GM13977 (cell line): ENCODE results near the gene ATOX1.
A peak's percentile ranks its signal among the peaks of the same experiment; 100 is the strongest.

Experiments used
- DNase-seq: peaks from one replicate; pipeline ENCODE4 v3.0.0; 2012; ENCODE audit warnings: low spot score
- in situ Hi-C: fragments of 300-500 bp; cut with MboI; formaldehyde crosslinking; loops from one replicate; pipeline ENCODE4 v1.12.0; 2022; ENCODE audit warnings: low sequenced_read_pairs, low pct_unique_long_range_greater_than_20kb, mixed read lengths, inconsistent platforms; ENCODE audit not compliant: unreplicated experiment
- TF ChIP-seq, protein P1 (sequence below): IDR thresholded peaks from 2 replicates; pipeline ENCODE4 v1.5.1; 2012; ENCODE audit warnings: mild to moderate bottlenecking, control low read depth; ENCODE audit not compliant: insufficient read depth; ENCODE audit errors: extremely low read depth, missing control alignments

The ATOX1 gene

DNA sequence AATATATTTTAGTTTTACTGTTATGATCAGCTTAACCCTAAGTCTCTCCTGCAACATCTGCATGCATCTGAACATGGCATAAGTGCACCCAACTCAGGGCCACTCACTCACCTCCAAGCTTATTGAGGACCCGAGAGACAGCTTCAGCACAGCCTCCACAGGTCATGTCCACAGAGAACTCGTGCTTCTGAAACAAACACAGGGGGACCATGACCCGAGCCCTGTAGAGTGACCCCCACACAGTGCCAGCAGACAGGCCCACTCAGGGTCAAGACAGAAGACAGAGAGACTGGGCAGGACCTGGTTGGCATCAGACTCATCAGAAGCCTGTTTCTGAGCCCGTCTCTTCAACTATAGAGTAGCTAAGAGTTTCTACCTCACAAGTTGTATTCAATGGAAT lies 6.8 kb downstream of the ATOX1 start:
- in situ Hi-C loops = no loop called here
- no peak for DNase-seq

DNA sequence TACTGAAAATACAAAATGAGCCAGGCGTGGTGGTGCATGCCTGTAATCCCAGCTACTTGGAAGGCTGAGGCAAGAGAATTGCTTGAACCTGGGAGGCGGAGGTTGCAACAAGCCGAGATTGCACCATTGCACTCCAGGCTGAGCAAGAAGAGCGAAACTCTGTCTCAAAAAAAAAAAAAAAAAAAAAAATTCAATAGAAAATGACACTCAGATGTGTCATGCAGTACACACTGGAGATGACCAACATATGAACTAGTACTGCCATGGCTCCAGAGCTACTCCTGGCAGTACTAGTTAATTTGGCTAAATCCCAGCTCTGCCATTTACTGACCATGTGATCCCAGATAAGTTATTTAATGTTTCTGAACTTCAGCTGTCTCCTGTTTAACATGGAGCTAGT lies 7.3 kb downstream of the ATOX1 start:
- no peak for DNase-seq
- TF ChIP-seq, protein P1, sequence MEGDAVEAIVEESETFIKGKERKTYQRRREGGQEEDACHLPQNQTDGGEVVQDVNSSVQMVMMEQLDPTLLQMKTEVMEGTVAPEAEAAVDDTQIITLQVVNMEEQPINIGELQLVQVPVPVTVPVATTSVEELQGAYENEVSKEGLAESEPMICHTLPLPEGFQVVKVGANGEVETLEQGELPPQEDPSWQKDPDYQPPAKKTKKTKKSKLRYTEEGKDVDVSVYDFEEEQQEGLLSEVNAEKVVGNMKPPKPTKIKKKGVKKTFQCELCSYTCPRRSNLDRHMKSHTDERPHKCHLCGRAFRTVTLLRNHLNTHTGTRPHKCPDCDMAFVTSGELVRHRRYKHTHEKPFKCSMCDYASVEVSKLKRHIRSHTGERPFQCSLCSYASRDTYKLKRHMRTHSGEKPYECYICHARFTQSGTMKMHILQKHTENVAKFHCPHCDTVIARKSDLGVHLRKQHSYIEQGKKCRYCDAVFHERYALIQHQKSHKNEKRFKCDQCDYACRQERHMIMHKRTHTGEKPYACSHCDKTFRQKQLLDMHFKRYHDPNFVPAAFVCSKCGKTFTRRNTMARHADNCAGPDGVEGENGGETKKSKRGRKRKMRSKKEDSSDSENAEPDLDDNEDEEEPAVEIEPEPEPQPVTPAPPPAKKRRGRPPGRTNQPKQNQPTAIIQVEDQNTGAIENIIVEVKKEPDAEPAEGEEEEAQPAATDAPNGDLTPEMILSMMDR = no peak
- in situ Hi-C loops = no loop called here

More for the DNA sequence above, 6.8 kb downstream of the ATOX1 start:
- TF ChIP-seq, protein P1 = no peak

- TF ChIP-seq, protein P1 = no peak
- in situ Hi-C loops = no loop called here
- DNase-seq = no peak
These were observed 8.3 kb downstream of the ATOX1 start for GRCh38 chr5:151750121-151750520.

DNA sequence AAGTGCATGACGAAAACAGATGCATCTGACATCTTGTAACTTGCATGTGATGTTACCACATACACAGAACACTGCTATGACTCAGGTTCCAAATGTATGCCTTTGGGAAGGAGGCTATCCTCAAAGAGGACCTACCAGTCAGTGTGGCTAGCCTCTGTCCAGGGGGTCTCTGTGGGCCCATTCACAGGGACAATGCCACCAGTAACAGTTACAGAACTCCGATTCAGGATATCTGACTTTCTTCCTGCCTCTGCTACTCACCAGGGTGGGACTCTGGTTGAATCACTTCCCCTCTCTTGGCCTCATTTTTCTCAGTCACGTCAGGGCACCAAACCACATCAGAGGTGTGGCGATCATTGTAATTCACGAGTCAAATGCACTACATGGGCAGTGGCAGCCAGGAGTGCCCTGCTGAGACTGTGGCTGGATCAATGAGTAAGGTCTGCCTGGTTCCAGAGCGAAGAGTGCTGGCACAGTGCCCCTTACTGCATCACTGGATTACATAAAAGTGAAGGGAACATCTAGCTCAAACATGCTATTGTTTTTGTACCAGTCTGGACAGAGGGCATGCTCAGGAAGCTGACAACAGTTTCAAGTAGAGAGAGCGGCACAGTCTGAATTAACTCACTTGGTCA lies 13.2 kb downstream of the ATOX1 start:
- TF ChIP-seq, protein P1 = no peak
- in situ Hi-C loops = loop anchor here (25.0 kb wide), 1 partner anchor 233 kb away; no protein-coding TSS in a partner anchor
- DNase-seq = no peak

DNA sequence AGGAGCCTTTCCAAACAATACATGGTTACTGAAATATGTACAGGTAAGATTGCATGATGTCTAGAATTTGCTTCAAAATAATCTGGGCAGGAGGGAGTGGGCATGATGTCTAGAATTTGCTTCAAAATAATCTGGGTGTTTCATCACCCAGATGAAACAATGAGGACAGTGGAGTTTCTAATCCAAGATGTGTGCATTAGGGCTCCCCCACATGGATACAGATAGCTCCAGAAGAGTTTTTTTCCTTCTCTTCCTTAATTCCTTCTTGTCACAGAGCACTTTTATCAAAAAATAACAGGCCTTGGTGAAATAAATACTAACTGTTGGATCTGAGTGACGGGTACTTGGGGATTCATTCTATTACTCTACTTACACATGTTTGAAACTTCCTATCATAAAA lies 14.9 kb downstream of the ATOX1 start:
- DNase-seq = no peak
- in situ Hi-C loops = loop anchor here (25.0 kb wide), 1 partner anchor 231 kb away; no protein-coding TSS in a partner anchor

GRCh38 chr5:151742870-151743294 lies 15.5 kb downstream of the ATOX1 start:
- TF ChIP-seq, protein P1 = peak; percentile 52
- in situ Hi-C loops = loop anchor here (25.0 kb wide), 1 partner anchor 231 kb away; no protein-coding TSS in a partner anchor
- no peak for DNase-seq

More for the DNA sequence above, 14.9 kb downstream of the ATOX1 start:
- TF ChIP-seq, protein P1 = no peak
